GM19240 (cell line): ENCODE data around the gene AGPAT3.
"Not testable (repeated sequence)": the region's sequence is repeated elsewhere in the genome, so short reads cannot be mapped to it uniquely, and the experiment has no call there.

Experiments
- DNase-seq: peaks from one replicate; pipeline ENCODE4 v3.0.0; 2011; ENCODE audit warnings: low spot score; ENCODE audit not compliant: insufficient read length

AGPAT3 gene, protein sequence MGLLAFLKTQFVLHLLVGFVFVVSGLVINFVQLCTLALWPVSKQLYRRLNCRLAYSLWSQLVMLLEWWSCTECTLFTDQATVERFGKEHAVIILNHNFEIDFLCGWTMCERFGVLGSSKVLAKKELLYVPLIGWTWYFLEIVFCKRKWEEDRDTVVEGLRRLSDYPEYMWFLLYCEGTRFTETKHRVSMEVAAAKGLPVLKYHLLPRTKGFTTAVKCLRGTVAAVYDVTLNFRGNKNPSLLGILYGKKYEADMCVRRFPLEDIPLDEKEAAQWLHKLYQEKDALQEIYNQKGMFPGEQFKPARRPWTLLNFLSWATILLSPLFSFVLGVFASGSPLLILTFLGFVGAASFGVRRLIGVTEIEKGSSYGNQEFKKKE

GRCh38 chr21:43864962-43865539 is at the start of gene AGPAT3:
Gene AGPAT3, plus strand, starts transcription at chr21:43865223. Its CDS starts 94,459 bp downstream, at chr21:43959682.
- peak; percentile 20 for DNase-seq

- no peak for DNase-seq
These were observed 49.0 kb upstream of the AGPAT3 start for GRCh38 chr21:43815991-43816390.

GRCh38 chr21:43816611-43817071 is 48.4 kb upstream of the AGPAT3 start:
- no peak for DNase-seq

DNA sequence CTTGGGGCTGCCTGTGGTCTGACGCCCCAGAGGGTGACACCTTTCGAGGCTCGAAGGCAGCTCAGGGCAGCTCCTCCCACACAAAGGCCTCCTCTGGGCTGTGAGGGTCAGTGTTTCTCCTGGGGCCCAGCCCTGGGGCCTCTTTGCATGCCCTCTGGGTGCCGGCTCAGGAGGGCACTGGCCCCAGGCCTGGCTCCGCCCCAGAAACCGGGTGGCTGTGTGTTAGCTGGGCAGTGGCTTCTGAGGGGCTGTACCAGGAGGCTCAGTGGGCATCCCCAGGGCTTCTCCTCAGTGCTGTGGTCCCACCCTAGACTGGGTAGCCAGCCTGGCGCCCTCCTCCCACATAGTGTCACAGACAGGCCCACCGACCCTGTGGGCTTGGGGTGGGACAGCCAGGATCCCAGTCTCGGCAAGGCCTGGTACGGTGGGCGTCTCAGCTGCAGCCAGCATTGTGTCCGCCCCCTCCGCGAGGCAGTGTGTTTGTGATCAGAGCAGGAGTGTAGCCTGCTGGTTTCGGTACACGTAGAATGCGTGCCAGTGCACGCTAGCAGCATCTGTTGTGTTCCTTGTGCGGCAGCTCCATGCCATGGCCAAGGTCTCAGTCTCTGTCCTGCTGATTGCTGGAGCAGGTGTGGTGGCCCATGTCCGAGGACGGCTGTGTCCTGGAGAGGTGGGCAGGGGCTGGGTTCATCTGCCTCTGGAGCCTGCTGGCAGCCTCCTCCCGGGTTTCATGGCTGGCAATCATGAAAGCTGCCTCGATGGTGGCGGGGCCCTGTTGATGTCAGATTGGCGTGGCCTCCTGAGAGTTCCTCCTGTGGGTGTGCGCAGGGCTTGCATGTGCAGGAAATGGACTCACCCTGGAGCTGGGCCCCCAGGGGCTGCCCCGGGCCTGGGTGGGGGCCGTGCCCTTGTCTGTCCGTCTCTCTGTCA is 47.6 kb upstream of the AGPAT3 start:
- no peak for DNase-seq

- no peak for DNase-seq
These were observed 46.3 kb upstream of the AGPAT3 start for GRCh38 chr21:43818685-43819084.

- no peak for DNase-seq
These were observed 45.3 kb upstream of the AGPAT3 start for GRCh38 chr21:43819511-43820405.

DNA sequence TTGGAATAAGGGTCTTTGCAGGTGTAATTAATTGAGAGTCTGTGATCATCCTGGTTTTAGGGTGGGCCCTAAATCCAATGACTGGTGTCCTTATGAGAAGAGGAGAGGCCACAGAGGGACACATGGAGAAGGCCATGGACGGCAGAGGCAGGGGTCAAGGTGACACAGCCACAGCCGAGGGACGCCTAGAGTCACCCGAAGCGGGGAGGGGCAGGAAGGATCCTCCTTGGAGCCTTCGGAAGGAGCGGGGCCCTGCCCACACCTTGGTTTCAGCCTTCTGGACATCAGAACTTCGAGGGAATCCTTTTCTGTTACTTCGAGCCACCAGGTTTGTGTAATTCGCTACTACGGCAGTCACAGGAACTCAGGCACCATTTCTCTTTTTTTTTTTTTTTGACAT is 44.6 kb upstream of the AGPAT3 start:
- no peak for DNase-seq

GRCh38 chr21:43822166-43822565 is 42.9 kb upstream of the AGPAT3 start:
- not testable (repeated sequence) for DNase-seq

- not testable (repeated sequence) for DNase-seq
These were observed 42.3 kb upstream of the AGPAT3 start for GRCh38 chr21:43822741-43823140.

DNA sequence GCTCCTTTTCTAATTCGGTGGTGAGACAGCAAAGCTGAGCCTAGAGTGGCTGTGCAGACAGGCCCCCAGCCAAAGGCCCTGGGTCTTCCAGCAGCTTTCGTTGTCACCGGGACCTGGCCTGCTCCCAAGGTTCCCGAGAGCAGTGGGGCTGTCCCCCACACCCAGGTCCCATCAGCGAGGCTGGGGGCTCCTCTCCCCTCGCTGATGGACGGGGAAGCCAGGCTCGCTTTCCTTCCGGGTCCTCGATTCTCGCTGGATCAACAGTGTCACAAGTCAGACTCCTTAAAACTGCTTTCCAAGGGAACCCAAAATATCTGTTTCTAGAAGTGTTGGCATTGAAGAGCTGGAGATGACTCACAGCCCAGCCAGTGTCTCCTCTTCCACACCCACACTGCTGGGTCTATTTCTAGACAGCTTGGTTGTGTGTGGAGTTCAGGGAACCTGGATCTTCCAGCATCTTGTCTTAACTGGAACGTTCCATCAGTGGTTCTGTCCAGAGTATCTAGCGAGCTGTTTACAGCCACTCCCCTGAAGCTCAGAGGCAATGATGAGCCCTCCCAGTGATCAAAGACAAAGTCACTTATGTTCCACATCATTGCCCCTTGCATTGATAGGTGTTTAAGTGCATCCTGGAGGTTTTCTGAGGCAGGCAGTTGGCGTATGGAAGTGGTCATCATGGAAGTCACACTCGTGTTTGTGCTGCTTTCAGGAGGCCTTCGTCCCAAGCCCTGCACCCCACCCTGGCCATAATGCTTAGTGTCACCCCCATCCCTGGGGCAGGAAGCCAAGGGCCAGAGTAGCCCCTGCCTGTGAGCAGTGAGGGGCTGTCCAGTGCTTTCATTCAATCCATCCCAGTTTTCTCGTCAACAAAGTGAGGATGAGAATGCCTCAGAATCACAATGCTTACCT is 40.4 kb upstream of the AGPAT3 start:
- DNase-seq, result no peak

- no peak for DNase-seq
These were observed 39.6 kb upstream of the AGPAT3 start for GRCh38 chr21:43825242-43825935.

GRCh38 chr21:43825936-43826622 is 38.9 kb upstream of the AGPAT3 start:
- no peak for DNase-seq

- DNase-seq, result no peak
These were observed 38.4 kb upstream of the AGPAT3 start for GRCh38 chr21:43826623-43826974.

GRCh38 chr21:43827015-43827611 is 37.9 kb upstream of the AGPAT3 start:
- DNase-seq, result no peak

DNA sequence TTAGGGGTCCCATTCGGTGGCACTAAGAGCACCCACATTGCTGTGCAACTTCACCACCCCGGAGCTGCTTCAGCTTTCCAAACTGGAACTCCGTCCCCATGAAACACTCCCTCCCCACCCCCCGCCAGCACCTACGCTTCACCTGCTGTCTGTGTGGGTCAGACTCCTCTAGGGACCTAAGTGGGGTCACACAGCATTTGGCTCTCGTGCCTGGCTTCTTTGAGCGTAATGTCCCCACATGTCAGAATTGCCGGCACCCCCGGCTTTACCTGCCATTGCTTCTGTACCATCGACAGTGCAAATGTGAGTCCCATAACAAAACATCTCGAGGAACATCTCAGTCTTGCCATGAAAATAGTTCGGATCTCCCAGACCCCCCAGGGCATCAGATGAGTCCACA is 35.9 kb upstream of the AGPAT3 start:
- no peak for DNase-seq

- DNase-seq, result no peak
These were observed 35.4 kb upstream of the AGPAT3 start for GRCh38 chr21:43829575-43830119.

- no peak for DNase-seq
These were observed 32.9 kb upstream of the AGPAT3 start for GRCh38 chr21:43832158-43832550.

DNA sequence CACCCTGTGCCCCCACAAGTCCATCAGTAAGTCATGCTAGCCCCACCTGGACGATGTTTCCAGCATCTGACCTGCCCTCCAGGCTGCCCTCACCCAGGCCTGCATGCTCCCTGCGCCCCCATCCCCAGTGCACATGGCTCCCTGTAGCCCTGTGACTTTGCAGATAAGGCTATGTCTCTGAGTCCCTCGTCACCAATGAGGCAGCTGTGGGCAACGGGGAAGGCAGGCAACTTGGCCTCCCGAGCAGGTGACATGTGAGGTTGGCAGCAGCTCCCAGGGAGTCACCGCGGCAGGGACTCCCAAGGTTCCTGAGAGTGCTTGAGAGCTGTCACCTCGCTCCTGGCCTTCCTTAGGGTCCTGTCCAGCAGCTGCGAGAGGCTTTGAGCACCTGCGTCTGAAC is 32.4 kb upstream of the AGPAT3 start:
- no peak for DNase-seq
